ENCODE data around the gene POU6F1. TPM values are rescaled to one million over a fixed set of nuclear protein-coding genes. Genes with fewer than 3 reads are reported as not detected.

Gene POU6F1
- total and polyA plus RNA-seq, 2 of the 8 experiments (the other 6 are each of a cell fraction or from before 2014, with no cell fraction given): 5.6 to 8.7 TPM

DNA sequence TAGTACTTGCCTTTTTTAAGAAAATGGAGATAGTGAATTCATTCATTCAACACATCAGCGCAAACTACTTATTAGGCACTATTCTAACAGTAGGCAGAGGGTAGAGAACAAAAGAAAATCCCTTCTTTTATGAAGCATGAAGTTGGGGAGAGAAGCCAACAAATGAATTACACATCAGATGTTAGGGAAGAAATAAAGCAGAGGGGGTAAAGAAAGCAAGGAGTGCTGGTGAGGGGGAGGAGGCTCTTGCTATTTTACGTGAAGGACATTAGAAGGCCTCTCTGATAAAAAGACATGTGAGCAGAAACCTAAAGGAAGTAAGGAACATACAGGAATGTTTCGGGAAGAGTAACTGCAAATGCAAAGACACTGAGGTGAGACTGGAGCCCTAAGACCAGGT lies 67.1 kb downstream of the POU6F1 start:
- no peak overlapping the region for H3K4me2 ChIP-seq (ENCODE audit: insufficient read depth in 1 of 2, low read depth in 2 of 2, low read length in 2 of 2)
- no peak overlapping the region for H2BK120ac ChIP-seq (replicated peaks; ENCODE audit: low read depth, low read length)
- H3K9me3 ChIP-seq (ENCODE audit: insufficient read depth in 2 of 2, low read depth in 1 of 2, low read length in 1 of 2): no peaks in the 10 kb centered on the region
- no peaks in the 10 kb centered on the region for H3K79me1 ChIP-seq (ENCODE audit: low read depth, low read length)
- H2BK20ac ChIP-seq (ENCODE audit: low read length): no peak overlapping the region
- no peak overlapping the region for H2AFZ ChIP-seq (ENCODE audit: low read length)
- no peak overlapping the region for H2BK5ac ChIP-seq (ENCODE audit: low read depth, low read length)
- no peak overlapping the region for H2BK15ac ChIP-seq (ENCODE audit: low read length)
- ChIA-PET CTCF (ENCODE audit: partially characterized antibody) (no interaction called here), POLR2A (ENCODE audit: partially characterized antibody) (no interaction called here)
- no peak overlapping the region for H3K9ac ChIP-seq (replicated peaks in 1 of 4; ENCODE audit: extremely low read depth in 1 of 4, low read depth in 3 of 4, low read length in 3 of 4)
- H4K91ac ChIP-seq (replicated peaks; ENCODE audit: insufficient read length, low read length): no peak overlapping the region
- no peak overlapping the region for H3K23ac ChIP-seq (ENCODE audit: insufficient read length)
- H4K8ac ChIP-seq (ENCODE audit: extremely low read depth, insufficient read depth, low read length): no peak overlapping the region
- no peak for FAIRE-seq
- H2BK12ac ChIP-seq (ENCODE audit: low read depth, low read length): no peak overlapping the region
- no peaks in the 10 kb centered on the region for H3K27me3 ChIP-seq (replicated peaks in 1 of 4; ENCODE audit: control insufficient read depth in 3 of 4, extremely low read depth in 1 of 4, insufficient read depth in 3 of 4, low read length in 3 of 4)
- H3K36me3 ChIP-seq (ENCODE audit: control insufficient read depth in 2 of 4, insufficient read depth in 4 of 4, low read length in 3 of 4): no peaks in the 10 kb centered on the region
- H3K27ac ChIP-seq (ENCODE audit: low read depth, low read length): no peak overlapping the region
- WGBS, 2 experiments (ENCODE audit: extremely low coverage in 1 of 2, insufficient coverage in 1 of 2, insufficient read length in 1 of 2, insufficient replicate concordance in 2 of 2, low coverage in 1 of 2, low lambda C conversion rate in 2 of 2, missing lambda C conversion rate in 1 of 2): 61% methylated on average over 3 of the region's 3 CpGs; no CpG with 5 or more reads in 1 of the 2 experiments
- H3K4me3 ChIP-seq (ENCODE audit: extremely low read depth in 1 of 4, insufficient read depth in 2 of 4, low read depth in 3 of 4, low read length in 4 of 4): no peak overlapping the region
- H3K4me1 ChIP-seq (replicated peaks in 1 of 4; ENCODE audit: control insufficient read depth in 3 of 4, insufficient read depth in 4 of 4, low read length in 3 of 4): no peaks in the 10 kb centered on the region
- H3K4ac ChIP-seq (replicated peaks; ENCODE audit: insufficient read length, low read depth, low read length): no peak overlapping the region
- peaks cover 0 to 71% of the 10 kb centered on the region in 2 experiments; a peak in 2 of 4 replicates for H3K79me2 ChIP-seq (ENCODE audit: control insufficient read depth in 1 of 2, insufficient read depth in 2 of 2, low read length in 2 of 2)
- H2AK5ac ChIP-seq (ENCODE audit: low read depth, low read length): no peak overlapping the region
- H3K14ac ChIP-seq (ENCODE audit: insufficient read length): no peak overlapping the region
- no peak for DNase-seq (ENCODE audit: low read depth in 1 of 2, low spot score in 2 of 2)
- H3K18ac ChIP-seq (ENCODE audit: extremely low read depth, low read length): no peak overlapping the region
- H3K23me2 ChIP-seq (ENCODE audit: low read depth, low read length): no peaks in the 10 kb centered on the region
- H3K56ac ChIP-seq (replicated peaks; ENCODE audit: insufficient read length, low read depth, low read length): no peak overlapping the region
- no peak overlapping the region for H4K5ac ChIP-seq (ENCODE audit: insufficient read length, low read depth, low read length)
- H4K20me1 ChIP-seq (replicated peaks in 1 of 2; ENCODE audit: control insufficient read depth in 1 of 2, insufficient read depth in 2 of 2, low read length in 2 of 2): peaks cover 0 to 3% of the 10 kb centered on the region in 2 experiments
- TF ChIP-seq MAFK (IDR thresholded peaks at IDR 0.05; ENCODE audit: low read depth, low read length) (no peak), GTF2F1 (IDR thresholded peaks at IDR 0.05; ENCODE audit: borderline replicate concordance, low read depth, low read length) (no peak), SP4 (IDR thresholded peaks at IDR 0.05; ENCODE audit: low read length) (no peak), HDAC2 (IDR thresholded peaks at IDR 0.05; ENCODE audit: borderline replicate concordance in 1 of 2, low read depth in 2 of 2, low read length in 2 of 2) (no peak)

Measured in H1 (cell line).